SKM-1 treated with dmso at 0.1 percent for 144 hours (cell line): Measurements from ENCODE around the gene MRPS2.

ENCODE experiments used
- DNase-seq: peaks from one replicate; lab custom pipeline; 2025; ENCODE audit not compliant: unreplicated experiment; lab: John Stamatoyannopoulos, UW

Gene MRPS2

DNA sequence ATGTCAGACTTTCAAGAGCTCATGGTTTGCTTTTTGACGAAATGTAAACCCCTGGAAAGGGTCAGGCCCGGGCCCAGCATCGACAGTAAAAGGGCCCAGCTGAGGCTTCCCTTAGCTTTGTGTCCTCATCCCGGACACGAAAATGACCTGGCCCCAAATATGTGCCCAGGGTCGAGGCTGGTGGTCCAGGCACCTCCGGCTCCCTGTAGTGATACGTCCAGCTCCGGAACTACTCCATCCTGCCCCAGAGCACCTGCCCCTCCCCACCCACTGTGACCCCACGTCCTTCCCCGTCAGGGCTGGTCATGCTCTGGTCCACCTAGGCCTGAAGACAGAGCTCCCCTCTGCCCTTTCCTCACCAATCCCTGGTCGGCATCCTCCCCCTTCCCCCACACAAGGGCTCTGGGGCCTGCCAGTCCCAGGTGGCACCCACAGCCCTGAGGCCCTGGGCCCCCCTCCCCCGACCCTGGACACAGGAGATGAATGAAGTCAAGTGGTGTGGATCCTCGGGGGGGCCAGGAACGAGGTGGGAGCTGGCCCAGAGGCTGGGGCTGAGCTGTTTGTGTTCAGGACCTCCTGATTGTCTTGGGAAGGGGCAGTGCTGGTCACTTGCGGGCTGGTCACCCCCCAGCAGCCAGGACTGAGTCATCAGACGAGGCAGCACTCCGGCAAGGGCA, 51.7 kb downstream of the MRPS2 start:
- no peak for DNase-seq

DNA sequence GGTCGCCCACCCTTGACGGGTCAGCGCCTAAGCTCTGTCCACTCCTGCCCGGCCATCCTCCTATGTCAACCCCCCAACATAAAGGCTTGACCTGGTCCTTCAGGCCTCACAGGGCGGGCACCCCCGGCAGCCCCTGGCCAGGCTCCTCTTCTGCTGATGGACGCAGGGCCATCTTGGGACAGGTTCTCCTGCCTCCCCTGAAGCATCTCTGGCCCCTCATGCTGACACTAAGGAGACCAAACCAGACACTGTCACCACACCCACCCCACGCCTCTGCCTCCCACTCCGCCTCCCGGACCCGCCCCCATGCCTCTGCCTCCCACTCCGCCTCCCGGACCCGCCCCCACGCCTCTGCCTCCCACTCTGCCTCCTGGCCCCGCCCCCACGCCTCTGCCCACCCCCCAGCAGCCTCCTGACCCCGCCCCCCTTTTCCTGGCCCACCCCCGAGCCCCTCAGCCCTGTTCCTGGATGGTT, 52.3 kb downstream of the MRPS2 start:
- no peak for DNase-seq
